Activated CD8-positive, alpha-beta memory T cell treated with anti-CD3 and anti-CD28 coated beads, Interleukin-2, amount 10 ng/mL, durations not matched to agents 7 days and 5 days (primary cell): Measurements from ENCODE around the gene PIK3R6. TPM values are rescaled to one million over a fixed set of nuclear protein-coding genes. Genes with fewer than 3 reads are reported as not detected.

Source experiments
- ATAC-seq: fragments of 150-1000 bp; cut with Tn5 transposase; one replicate; pipeline ENCODE4 v1.10.0; 2021; ENCODE audit warnings: moderate library complexity
- CTCF ChIA-PET: fragments of 350-600 bp; sonication (Branson Sonifier 250); formaldehyde crosslinking; loops from one replicate; lab custom pipeline; 2021; ENCODE audit warnings: antibody characterized with exemption; lab: Charles Lee
- DNase-seq: peaks from one replicate; pipeline ENCODE4 v3.0.0-alpha.2; 2020
- H3K27ac Mint-ChIP-seq: one replicate; pipeline ENCODE4 v1.8.0; 2021; ENCODE audit warnings: mild to moderate bottlenecking, mixed read lengths
- H3K27me3 Mint-ChIP-seq: one replicate; pipeline ENCODE4 v1.8.0; 2021; ENCODE audit warnings: mixed read lengths
- H3K36me3 Mint-ChIP-seq: one replicate; pipeline ENCODE4 v1.8.0; 2021; ENCODE audit warnings: mild to moderate bottlenecking, mixed read lengths
- H3K4me1 Mint-ChIP-seq: one replicate; pipeline ENCODE4 v1.8.0; 2021; ENCODE audit warnings: mixed read lengths
- H3K4me3 Mint-ChIP-seq: one replicate; pipeline ENCODE4 v1.8.0; 2021; ENCODE audit warnings: mild to moderate bottlenecking, moderate library complexity, mixed read lengths
- H3K9me3 Mint-ChIP-seq: one replicate; pipeline ENCODE4 v1.8.0; 2022; ENCODE audit warnings: low read depth, mixed read lengths
- total RNA-seq, 2 experiments: library from RNA; stranded (reverse); gene quantifications; one replicate each; pipeline ENCODE4 v1.2.3, GENCODE V29; 2021

PIK3R6 gene
- total RNA-seq, 2 experiments from 2014 or later, result 1.3 to 4.9 TPM

DNA sequence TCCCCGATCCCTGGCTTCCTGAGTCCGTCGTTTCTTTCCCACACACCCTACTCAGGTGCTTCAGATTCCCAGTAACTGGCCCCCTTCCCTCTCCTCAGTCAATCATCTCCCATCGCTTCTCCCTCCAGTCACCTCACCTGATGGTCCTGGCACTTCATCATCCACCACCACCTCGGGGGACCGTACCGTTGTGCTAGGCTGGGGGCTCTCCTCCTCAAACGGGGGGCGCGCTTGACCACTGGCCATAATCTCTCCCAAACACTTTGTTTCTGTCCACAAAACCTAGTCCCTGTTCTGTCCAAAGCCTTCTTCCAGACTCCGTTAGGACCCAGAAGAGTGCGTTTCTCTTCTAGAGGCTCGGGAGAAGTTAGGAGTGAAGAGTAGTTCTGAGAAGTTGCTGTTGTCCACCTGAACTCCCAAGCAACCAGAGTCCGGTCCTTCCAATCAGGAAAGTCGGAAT, 109.3 kb downstream of the PIK3R6 start, which contains the start of gene SPDYE4:
SPDYE4 (minus strand) TSS at position 410 of the 460 bp plus-strand sequence; CDS start at position 246, 164 bp downstream.
- DNase-seq (no peak), ATAC-seq (no peak)
- H3K4me3 Mint-ChIP-seq, result no peak within 1 kb of the TSS
- H3K4me1 Mint-ChIP-seq, result no peaks in the 10 kb centered on the region
- H3K9me3 Mint-ChIP-seq, result no peaks in the 10 kb centered on the region
- no peak within 1 kb of the TSS for H3K27ac Mint-ChIP-seq
- peaks cover 20% of the 10 kb centered on the region for H3K27me3 Mint-ChIP-seq
- no peaks in the 10 kb centered on the region for H3K36me3 Mint-ChIP-seq
- CTCF ChIA-PET, result no interaction called here

DNA sequence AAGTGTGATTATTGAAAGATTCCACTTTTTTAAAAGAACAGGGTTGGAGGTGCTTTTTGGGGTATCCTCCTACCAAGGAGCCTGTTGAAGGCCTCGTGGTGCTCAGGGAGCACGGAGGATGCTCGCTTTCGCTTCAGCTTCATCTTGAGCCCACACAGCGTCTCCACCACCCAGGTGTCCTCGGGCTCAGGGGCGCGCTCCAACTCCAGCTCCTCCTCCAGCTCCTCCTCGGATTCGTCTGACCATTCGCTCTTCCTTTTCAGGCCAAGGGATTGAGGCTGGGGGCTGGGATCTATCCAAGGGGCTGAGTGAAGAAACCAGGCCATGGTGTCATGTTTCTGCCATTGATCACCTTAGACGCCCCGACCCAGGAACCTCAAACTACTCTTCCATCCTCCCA, 110.3 kb downstream of the PIK3R6 start:
- no peak for ATAC-seq
- Mint-ChIP-seq H3K27me3 (peaks cover 18% of the 10 kb centered on the region), H3K4me3 (no peak overlapping the region), H3K36me3 (no peaks in the 10 kb centered on the region), H3K4me1 (no peaks in the 10 kb centered on the region), H3K9me3 (no peaks in the 10 kb centered on the region), H3K27ac (no peak overlapping the region)
- CTCF ChIA-PET, result interaction anchor here (1.8 to 2.0 kb wide), 2 partner anchors 29 to 241 kb away, joined by 5 to 7 read pairs; no protein-coding TSS in a partner anchor
- DNase-seq, result no peak

DNA sequence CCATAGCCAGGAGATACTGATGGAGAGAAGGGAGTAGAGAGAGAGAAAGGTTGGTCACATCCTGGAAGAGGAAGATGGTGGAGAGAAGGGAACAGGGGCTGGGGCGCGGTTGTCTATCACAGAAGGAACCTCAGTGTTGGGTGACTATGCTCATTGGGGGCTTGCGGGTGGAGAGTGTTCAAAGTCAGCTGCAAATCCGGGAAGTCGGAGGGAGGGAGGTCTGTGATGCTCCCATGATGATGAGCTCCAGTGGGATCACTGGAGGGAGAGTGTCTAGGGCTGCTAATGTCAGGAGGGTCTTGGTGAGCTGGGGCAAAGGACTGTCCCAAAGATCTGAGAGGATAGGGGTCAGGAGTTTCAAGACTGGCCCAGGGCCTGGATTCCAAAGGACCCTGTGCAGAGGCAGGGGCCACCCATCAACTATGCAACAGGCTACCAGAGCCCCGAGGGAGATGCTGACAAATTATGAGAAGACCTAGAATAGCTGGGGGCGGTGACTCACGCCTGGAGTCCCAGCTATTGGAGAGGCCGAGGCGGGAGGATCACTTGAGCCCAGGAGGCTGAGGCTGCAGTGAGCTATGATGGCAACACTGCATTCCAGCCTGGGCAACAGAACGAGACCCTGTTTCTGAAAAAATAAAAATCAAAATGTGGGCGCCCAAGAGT, 111.8 kb downstream of the PIK3R6 start:
- Mint-ChIP-seq H3K9me3 (no peaks in the 10 kb centered on the region), H3K4me1 (no peaks in the 10 kb centered on the region), H3K27ac (no peak overlapping the region), H3K36me3 (no peaks in the 10 kb centered on the region), H3K4me3 (no peak overlapping the region), H3K27me3 (peaks cover 8% of the 10 kb centered on the region)
- CTCF ChIA-PET, result interaction anchor here (1.8 to 2.0 kb wide), 2 partner anchors 30 to 243 kb away, joined by 5 to 7 read pairs; no protein-coding TSS in a partner anchor
- no peak for DNase-seq
- ATAC-seq, result no peak

DNA sequence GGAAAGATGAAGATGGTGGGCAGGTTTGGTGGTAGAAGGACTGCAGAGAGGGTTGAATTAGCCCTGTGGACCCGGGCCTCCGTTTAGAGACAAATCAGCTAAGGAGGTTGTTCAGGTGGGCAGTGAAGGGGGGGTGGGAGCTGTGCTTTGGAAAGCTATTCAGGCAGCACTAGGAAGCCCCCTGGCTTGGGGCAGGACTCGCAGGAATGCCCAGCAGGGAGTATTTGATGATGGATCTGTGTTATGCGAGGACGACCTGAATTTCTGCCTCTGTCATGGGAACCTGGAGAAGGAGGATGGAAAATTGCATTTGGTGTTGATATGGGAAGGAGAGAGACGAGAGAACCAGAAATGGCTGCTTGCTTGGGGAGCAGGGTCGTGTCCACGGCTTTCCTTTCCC, 112.6 kb downstream of the PIK3R6 start:
- H3K27me3 Mint-ChIP-seq, result peaks cover 8% of the 10 kb centered on the region
- no peak for ATAC-seq
- DNase-seq, result no peak
- no peaks in the 10 kb centered on the region for H3K4me1 Mint-ChIP-seq
- no peaks in the 10 kb centered on the region for H3K36me3 Mint-ChIP-seq
- no peaks in the 10 kb centered on the region for H3K9me3 Mint-ChIP-seq
- H3K27ac Mint-ChIP-seq, result no peak overlapping the region
- CTCF ChIA-PET, result interaction anchor here (1.1 to 1.2 kb wide), 3 partner anchors 9 to 30 kb away, joined by 3 to 4 read pairs (median 4); no protein-coding TSS in a partner anchor
- no peak overlapping the region for H3K4me3 Mint-ChIP-seq

DNA sequence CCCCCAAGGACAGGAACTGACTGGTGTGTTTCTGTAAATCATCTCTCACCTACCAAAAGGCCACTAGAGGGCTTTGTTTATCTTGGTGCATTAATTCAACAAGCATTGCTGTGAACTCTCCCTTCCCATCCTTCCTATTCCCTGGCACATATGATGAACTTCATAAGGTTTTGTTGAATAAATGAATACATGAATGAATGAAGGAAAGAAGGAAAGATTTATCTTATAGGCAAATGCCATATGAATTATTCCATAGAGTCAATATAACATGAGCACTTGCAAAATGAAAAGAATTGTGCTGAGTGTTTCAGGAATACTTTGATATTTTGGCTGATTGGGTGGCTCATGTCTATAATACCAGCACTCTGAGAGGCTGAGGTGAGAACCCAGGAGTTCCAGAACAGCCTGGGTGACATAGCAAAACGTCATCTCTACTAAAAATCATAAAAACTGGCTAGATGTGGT, 113.5 kb downstream of the PIK3R6 start:
- CTCF ChIA-PET, result interaction anchor here (0.6 to 1.2 kb wide), 4 partner anchors 8 to 182 kb away, joined by 3 to 4 read pairs (median 4); no protein-coding TSS in a partner anchor
- peaks cover 8% of the 10 kb centered on the region for H3K27me3 Mint-ChIP-seq
- no peaks in the 10 kb centered on the region for H3K9me3 Mint-ChIP-seq
- H3K4me1 Mint-ChIP-seq, result no peaks in the 10 kb centered on the region
- ATAC-seq (peak; percentile 27), DNase-seq (no peak)
- no peaks in the 10 kb centered on the region for H3K36me3 Mint-ChIP-seq
- H3K27ac Mint-ChIP-seq, result no peak overlapping the region
- H3K4me3 Mint-ChIP-seq, result no peak overlapping the region

DNA sequence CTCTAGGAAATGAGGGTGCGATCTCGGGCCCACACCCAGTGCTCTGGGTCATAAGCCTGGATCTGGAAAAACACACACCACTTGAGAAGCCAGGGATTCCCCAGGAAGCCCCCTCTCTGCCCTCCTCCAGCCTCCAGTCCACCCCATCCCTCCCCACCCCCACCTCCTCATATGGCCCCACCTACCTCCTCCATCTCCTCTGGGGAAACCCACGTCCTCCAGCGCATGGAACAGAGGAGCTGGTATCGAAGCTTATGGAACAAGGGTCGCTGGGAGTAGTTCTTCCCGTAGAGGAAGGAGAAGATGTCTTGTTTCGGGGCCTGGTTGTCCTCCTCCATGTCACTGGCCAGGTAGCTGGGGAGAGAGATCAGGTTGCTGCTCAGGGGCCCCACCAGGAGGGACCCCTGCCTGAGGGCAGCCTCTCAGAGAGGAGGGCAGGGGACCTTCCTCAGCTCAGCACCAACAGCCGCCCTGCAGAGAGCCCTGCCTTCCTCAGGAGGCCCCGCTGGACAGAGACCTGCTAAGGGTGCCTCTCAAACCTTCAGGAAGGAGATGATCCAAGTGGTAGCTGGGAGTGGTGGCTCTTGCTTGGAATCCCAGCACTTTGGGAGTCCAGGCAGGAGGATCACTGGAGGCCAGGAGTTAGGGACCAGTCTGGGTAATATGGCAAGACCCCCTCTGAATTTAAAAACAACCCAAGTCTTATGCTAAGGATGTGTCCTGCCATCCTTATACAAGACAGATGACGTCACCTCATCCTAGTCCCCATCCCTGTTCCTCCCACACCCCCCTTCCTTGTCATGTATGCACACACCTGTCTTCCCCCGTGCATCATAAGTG, 114.1 kb downstream of the PIK3R6 start:
- Mint-ChIP-seq H3K9me3 (no peaks in the 10 kb centered on the region), H3K4me1 (no peaks in the 10 kb centered on the region), H3K27ac (no peak overlapping the region), H3K27me3 (peaks cover 10% of the 10 kb centered on the region), H3K36me3 (no peaks in the 10 kb centered on the region), H3K4me3 (no peak overlapping the region)
- DNase-seq (no peak), ATAC-seq (no peak)
- CTCF ChIA-PET, result interaction anchor here (1.1 to 1.3 kb wide), 2 partner anchors 139 to 343 kb away, joined by 3 read pairs; no protein-coding TSS in a partner anchor

Other genes starting within 250 kb of the PIK3R6 start
- 10 to 100 TPM in 1 of 2 experiments, 1 to 10 TPM in 1; 8.1 to 30.4 TPM for gene MYH10, start 236.9 kb downstream of the PIK3R6 start, total RNA-seq
- 1 to 10 TPM in 1 of 2 experiments, under 1 TPM in 1; 0.42 to 1.1 TPM for gene CCDC42, start 122.8 kb downstream of the PIK3R6 start, total RNA-seq
- gene SPDYE4, start 109.1 kb downstream of the PIK3R6 start, total RNA-seq, result not detected
- under 1 TPM; 0.12 to 0.38 TPM for gene MFSD6L, start 68.3 kb downstream of the PIK3R6 start, total RNA-seq
- 10 to 100 TPM; 48.9 to 51.2 TPM for gene PIK3R5, start 98.0 kb upstream of the PIK3R6 start, total RNA-seq
- gene NTN1, start 153.8 kb upstream of the PIK3R6 start, total RNA-seq, result under 1 TPM in 1 of 2 experiments, not detected in 1; 0.28 TPM